LNCAP (cell line): ENCODE data around the gene HOXA1.

Experiments
- TF ChIP-seq, protein P1 (sequence below): fragments of 450-650 bp; IDR thresholded peaks from 2 replicates; pipeline ENCODE4 v1.5.1; 2017; ENCODE audit warnings: mild to moderate bottlenecking

Gene HOXA1

DNA sequence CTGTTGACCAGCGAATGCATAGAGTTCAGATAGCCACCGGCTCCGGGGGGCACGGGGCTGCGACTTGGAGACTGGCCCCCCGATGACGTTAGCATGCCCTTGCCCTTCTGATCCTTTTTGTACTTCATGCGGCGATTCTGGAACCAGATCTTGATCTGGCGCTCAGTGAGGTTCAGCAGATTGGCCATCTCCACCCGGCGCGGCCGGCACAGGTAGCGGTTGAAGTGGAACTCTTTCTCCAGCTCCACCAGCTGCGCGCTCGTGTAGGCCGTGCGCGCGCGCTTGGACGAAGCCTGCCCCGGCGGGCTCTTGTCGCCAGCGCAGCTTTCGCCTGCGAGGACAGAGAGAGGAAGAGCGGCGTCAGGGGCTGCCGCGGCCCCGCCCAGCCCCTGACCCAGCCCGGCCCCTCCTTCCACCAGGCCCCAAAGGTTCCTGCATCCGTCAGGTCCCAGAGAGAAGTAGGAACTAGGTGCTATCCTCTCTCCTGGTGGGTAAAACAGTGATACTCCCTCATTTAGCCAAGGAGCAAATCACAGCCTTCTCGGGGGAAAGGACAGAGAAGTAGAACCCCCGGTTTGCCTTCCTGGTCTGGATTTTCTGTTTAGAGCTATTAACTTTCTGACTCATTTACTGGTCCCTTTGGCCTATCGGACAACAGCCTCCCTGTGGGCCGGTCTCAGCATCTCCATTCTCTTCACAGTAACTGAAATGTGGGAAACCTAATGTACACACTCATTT is 12.8 kb upstream of the HOXA1 start:
- TF ChIP-seq, protein P1, sequence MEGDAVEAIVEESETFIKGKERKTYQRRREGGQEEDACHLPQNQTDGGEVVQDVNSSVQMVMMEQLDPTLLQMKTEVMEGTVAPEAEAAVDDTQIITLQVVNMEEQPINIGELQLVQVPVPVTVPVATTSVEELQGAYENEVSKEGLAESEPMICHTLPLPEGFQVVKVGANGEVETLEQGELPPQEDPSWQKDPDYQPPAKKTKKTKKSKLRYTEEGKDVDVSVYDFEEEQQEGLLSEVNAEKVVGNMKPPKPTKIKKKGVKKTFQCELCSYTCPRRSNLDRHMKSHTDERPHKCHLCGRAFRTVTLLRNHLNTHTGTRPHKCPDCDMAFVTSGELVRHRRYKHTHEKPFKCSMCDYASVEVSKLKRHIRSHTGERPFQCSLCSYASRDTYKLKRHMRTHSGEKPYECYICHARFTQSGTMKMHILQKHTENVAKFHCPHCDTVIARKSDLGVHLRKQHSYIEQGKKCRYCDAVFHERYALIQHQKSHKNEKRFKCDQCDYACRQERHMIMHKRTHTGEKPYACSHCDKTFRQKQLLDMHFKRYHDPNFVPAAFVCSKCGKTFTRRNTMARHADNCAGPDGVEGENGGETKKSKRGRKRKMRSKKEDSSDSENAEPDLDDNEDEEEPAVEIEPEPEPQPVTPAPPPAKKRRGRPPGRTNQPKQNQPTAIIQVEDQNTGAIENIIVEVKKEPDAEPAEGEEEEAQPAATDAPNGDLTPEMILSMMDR: no peak

DNA sequence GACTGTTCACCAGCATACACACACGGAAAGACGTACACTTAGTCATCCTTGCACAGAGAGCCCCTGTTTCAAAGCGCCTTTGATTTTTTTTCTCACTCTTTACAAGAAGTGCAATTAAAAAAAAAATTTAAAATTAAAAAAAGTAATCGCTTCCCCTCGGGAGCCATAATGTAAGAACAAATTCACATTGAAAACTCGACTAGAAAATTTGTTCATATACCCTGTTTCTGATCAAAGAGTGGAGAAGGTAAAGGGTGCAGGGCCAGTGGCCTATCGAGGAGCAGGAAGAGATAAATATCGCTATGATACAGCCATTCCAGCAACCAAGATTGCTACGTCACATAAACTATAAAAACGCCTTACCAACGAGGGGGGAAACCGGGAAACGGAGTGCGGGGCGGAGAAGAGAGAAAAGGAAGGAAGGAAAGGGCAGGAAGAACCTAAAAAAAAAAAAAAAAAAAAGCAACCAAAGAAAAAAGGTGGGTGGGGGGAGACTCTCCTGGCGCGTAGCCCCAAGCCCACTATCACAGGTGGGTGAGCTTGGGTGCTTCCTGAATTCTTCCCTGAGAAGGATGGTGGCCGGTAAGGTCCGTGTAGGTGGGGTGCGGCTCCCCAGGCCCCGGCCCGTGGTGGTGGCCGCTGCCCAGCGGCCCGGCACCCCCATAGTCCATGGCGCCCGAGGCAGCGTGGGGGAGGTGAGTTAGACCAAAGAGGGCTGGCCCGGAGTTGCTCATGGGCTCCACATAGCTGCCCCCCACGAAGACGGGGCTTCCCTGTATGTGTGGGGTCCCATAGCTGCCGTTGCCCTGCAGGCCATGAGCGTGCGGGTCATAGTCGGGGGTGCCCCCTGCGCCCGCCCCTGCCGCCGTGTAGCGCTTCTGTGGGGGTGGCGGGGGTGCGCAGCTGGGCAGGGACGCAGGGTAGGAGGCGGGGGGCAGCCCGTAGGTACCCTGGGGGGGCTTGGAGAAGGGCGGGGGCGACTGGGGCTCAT is 11.9 kb upstream of the HOXA1 start:
- TF ChIP-seq, protein P1: no peak

DNA sequence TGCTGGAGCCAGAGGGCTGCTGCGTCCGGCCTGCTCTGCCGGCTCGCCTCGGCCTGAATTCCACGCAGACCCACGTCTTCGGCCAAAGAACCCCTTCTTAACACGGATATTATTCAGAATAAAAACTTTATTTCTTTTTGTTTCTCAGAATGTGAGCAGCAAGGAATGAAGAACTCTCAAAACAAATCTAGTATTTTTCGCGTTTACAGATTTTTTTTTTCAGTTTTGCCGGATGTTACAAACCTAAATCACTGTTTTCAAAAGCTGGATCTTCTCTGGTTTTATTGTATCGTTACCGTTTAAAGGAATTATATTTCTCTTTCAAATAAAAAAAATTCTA is 11.1 kb upstream of the HOXA1 start:
- TF ChIP-seq, protein P1: no peak

DNA sequence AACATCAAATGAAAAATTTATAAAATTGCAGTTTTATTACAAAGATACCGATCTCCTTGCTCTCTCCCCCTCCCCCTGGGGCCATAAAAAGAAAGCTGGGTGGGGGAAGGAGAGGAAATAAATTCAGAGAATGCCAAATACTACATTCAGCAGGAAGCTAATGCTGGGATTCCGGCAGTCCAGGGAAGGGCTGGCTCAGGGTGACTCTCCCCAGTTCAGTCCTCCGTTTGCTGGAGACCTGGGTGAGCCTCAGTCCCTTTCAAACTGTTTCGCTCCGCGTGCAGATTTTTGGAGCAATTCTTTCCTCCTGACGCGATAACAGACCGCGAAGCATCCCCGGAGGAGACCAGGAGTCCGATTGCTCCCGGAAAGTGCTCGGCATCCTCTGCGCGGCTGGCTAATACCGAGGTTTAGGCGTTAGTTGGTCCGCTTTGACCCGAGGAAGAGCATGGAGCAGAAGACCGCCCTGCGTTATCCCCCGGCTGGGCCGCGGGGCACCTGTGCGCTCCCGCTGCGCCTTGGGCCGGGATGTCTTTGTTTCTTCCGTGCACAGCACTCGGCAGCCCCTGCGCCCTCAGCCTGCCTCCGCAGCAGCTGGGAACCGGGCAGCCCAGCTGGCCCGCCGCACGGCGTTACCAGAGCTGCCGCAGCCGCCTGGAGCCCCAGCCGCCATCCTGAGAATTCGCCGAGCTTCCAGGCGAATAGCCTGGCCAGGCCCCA is 10.5 kb upstream of the HOXA1 start:
- TF ChIP-seq, protein P1: no peak

DNA sequence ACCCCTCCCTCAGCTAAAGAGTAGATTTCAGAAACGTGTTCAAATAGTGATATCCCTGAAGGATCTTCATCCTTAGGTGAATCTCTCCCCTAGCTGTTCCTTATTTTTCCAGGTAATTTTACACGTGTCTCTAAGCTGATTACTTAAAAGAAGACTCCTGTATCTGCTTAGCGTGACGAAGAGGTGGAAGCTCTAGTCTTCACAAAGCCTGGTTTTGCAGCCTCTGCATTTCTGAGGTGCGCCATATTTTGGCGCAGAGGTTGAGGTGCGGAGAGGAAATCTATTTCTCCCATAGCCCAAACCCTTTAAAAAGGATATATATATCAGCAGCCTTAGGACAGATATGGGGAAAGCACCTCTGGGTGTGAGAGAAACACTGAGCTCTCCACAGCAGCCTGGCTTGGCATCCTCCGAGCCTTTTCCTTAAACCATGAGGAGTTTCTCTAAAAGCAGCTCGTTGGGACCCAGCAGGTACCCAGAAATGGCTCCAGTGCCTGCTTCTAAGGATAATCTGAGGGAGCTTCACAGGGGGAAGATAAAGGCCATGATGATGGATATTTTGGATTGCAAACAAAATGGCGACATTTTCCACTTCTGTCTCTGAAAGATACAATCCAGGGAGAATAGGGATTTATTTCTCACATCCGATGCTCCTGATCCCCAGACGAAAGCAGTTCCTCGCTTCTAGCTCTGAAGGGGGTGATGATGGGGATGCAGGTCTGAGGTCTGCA is 9.7 kb upstream of the HOXA1 start:
- TF ChIP-seq, protein P1: no peak

DNA sequence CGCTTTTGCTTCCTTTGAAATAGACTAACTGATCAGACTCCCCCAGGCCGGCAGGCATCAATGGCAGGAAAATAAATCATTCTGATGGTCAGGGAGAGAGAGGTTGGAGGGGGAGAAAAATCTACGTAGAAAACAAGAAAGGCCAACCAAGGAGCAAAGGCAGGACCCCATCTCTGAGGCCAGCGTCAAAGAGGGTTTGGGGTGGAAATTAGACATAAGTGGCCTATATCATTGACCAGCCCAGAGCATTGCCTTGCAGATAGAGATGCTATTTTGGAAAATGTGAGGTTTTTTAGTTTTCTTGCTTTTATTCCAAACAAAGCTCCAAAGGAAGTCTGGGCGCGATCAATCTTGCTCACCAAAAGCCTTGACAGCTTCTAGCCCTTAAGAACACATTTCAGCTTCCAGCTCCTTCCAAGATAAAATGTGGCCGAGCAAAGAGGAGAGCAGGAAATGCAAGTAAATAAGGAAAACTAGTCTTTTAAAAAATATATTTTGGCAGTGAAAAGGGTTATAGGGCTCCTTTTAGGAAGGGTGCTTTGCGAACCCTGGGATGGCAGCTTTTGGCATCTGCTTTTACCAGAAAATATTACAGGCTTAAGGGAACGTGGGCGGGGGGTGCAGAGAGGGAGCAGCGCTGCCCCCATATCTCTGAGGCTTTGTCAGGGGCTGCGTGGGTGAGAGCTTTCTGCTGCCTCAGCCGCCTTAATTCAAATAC is 8.7 kb upstream of the HOXA1 start:
- TF ChIP-seq, protein P1: no peak
